HG03159 (cell line): Measurements from ENCODE around the gene SLC6A19.
"Not testable (repeated sequence)": the region's sequence is repeated elsewhere in the genome, so short reads cannot be mapped to it uniquely, and the experiment has no call there.

Source experiments
- ATAC-seq: cut with Tn5 transposase; IDR thresholded peaks from one replicate; pipeline ENCODE4 v1.9.1; 2021; ENCODE audit warnings: mild to moderate bottlenecking, moderate library complexity; ENCODE audit not compliant: unreplicated experiment

Gene SLC6A19

DNA sequence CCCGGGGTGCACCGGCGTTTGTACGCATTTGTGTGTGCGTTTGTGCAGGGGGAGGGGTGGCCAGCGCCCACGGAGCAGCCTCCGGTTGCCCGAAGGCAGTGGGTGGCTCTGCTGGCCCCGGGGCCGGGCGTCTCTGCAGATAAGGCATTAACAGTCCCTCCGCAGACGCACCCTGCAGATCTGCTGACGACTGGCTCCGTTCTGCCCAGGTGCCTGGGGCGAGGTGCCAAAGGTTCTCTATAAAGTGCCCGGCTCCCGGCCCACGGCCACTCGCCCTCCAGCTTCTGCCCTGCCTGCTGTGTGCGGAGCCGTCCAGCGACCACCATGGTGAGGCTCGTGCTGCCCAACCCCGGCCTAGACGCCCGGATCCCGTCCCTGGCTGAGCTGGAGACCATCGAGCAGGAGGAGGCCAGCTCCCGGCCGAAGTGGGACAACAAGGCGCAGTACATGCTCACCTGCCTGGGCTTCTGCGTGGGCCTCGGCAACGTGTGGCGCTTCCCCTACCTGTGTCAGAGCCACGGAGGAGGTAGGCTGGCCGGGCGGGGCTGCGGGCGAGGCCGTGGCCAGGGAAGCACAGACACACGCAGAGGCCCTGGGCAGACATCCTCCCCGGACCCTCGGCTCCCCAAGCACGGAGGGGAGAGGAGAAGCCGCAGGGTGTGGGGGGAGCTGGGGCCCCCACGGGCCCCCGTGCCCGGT, at the start of gene SLC6A19:
Gene SLC6A19 (plus strand): TSS at position 269 of the 699 bp plus-strand sequence. CDS start 56 bp downstream, at position 325.
- no peak for ATAC-seq

DNA sequence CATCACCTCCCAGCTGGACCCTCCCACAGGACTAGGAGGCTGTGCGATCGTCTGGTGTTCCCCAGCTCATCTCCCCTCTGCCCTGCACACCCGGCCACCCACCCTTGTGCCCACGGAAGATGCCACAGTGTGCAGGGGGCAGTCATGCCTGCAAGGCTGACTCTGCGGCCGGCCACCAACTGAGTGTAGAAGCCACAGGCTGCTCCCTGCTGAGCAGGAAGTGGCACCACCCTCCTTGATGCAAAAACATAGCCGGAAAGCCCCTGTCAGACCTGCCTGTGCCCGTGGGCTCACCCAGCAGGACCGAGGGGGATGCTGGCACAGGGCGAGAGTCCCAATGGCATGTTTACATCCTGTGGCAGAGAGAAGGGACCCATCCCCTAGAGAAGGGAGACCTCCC, 49.2 kb upstream of the SLC6A19 start:
- no peak for ATAC-seq

DNA sequence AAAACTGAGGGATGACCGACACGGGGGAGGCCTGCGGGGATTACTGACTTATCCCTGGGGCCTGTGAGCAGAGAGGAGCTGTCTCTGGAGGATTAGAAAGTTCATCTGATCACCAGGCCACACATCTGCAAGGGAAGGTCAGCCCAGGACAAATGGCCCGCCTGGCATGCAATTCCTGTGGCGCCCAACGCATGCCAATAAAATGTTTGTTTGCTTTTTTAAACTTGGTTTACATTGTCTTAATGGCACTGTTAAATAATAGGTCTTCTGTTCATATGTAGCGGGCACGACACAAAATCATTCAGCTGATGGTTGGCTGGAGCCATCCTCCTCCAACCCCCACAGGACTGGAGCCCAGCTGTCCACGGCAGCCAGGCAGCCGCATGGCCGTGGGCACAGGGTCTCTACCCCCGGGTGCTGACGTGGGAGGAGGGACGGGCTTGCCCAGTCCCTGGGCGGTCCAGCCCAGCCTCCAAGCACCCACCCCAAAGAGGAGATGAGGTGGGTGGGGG, 48.6 kb upstream of the SLC6A19 start:
- no peak for ATAC-seq

DNA sequence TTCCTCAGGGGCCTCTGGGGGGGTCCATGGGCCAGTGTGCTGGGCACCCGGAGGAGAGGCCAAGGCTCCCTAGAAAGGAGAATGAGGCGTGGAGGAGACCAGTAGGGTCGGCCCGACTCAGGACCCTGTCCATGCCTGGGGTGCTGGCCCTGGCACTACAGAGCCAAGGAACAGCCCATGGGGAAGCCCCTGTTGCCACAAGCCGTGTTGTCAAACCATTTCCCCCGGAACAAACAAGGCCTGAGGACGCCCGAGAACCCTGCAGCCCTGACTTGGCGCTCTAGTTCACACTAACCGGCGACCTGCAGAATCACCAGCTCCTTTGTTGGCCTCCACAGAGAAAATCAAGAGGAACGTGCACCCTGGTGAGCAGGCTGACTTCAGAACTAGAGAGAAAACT, 48.0 kb upstream of the SLC6A19 start:
- no peak for ATAC-seq

DNA sequence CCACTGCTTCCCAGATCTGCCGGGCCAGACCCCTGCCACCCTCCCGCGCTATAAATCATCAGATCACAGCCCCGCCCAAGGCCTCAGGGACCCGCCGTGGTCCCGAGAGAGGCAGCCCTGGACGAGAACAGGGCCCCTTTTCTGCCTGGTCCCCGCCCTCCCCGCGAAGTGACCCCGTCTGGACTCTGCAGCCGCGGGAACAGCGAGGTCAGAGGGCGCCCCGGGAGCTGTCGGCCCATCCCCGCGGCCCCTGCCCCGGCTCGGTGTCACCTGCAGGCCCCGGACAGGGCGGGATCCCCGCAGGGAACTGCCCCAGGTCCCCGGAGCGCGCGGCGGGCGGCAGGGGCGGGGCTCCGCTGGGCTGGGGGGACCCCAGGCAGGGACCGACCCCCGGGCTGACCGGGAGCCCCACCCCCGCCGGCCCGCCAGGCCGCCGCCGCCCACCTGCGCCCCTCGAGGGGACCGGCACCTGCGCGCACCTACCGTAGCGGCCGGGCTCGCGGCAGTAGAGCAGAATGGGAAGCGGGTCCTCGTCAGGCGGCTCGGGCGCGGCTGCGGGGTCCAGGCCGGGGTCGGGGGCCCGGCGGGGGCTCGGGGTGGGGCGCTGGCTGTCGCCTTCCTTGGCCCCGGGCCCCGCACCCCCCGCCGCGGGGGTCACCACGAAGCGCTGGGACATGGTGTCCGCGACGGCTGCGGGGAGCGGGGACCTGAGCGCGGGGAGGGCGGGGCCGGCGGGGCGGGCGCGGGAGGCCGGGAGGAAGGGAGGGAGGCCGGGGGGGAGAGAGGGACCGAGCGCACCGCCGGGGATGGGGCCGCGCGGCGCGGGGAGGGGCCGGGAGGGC, 46.0 kb upstream of the SLC6A19 start:
- ATAC-seq: no peak

DNA sequence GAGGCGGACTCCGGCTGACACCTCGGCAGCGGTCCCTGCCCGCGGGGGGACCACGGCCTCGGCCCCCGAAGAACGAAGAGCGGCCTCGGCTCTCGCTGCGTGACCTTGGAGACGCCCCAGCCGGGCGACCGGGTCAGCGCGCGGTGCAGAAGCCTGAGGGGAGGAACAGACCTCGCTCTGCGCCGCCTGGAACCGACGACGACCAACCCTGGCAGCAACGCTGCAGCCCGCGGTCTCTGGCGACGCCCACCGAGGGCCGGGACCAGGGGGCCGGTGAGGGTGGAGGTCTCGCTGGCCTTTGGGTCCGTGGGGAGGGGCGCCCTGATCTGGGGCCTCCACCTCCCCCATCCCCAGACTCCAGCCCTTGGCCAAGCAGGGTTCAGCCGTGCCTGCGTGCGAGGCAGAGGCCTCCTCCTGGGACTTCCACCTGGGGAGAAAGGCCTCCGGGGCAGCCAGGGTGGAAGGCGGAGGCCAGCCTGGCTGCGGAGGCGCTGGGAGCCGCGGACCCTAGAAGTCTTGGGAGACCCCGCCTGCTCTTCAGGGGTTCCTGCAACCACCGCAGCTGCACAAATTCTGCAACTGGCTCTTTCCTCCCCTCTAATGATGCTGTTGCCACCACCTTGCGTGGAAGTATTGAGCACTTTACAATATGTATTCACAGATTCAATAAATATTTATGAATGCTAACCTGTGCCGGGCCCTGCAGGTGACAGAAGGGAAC, 45.2 kb upstream of the SLC6A19 start:
- ATAC-seq: no peak

DNA sequence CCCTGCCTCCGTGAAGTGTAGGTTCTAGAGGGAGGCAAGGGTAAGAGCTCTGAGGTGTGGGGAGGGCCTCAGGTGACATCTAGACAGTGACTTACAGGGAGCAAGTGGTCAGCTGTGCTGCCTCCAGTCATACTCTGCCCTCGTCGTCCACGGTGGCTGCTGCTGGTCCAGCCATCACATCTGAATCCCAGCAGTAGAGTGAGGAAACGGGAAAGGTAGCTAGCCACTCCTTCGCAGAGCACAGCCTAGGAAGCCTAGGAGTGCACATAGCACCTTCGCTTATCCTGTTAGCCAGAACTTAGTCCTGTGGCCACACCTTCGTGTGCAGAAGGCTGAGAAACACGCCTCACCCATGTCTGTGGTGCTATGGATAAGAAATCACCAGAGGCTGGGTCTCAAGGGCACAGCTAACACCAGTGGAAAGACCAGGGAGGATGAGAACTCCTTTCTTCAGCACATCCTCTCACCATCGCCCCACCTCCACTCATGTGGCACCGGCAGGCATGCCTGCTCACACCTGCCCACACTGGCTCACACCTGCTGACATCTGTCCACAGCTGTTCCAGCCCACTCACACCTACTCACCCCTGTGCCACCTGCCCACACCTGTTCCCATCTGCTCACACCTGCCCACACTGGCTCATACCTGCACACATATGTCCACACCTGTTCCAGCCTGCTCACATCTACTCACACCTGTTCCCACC, 44.5 kb upstream of the SLC6A19 start:
- no peak for ATAC-seq

DNA sequence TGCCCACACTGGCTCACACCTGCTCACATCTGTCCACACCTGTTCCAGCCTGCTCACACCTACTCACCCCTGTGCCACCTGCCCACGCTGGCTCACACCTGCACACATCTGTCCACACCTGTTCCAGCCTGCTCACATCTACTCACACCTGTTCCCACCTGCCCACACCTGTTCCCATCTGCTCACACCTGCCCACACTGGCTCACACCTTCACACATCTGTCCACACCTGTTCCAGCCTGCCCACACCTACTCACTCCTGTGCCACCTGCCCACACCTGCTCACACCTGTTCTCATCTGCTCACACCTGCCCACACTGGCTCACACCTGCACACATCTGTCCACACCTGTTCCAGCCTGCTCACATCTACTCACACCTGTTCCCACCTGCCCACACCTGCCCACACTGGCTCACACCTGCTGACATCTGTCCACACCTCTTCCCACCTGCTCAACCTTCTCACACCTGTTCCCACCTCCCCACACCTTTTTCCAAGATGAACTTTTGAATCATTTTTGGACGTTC, 43.9 kb upstream of the SLC6A19 start:
- ATAC-seq: not testable (repeated sequence)

DNA sequence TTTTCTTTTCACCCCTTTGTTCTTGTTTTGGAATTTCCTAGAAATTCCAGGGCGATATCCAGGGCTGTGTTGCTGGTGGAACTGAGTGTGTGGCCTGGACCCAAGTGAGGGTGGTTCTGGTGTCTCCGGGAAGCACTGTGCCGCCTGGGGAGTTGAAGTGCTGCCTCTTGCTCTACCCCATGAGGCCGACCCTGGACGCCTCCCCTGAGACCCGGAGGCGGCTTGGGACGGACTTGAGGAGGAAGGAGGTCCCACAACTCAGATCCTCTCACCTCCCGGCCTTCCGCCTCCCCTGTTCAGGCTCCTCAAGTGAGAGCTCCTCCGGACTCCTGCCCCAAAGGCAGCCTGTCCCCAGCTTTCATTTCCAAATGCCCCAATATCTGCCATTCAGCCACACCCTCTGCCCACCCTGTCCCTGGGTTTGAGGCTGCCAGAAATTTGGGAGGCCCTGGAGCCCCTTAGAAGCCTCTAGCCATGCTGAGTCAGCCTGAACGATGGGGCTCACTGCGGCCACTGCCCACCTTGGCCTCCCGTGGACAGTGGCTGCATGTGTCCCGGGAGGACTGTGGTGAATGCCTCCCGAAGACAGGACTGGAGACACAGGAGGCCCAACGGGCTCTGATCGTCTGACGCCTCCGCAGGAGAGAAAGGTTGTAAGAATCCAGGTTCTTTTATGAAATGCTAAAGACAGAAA, 42.6 kb upstream of the SLC6A19 start:
- no peak for ATAC-seq

DNA sequence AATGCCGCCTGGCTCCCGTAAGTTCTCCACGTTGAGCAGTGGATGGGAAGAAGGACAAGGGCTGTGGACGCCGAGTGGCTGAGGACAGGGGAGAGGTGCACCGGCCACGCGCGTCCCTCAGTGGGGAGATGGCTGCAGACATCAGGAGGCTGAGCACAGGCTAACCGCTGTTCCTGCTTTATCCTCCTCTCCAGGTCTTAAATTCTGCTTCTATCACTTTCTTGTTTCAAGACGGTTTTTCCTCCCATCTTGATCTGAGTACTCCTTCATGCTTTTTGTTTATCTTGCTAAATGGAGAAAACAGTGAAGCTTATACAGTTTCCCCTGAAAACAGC, 42.1 kb upstream of the SLC6A19 start:
- no peak for ATAC-seq

DNA sequence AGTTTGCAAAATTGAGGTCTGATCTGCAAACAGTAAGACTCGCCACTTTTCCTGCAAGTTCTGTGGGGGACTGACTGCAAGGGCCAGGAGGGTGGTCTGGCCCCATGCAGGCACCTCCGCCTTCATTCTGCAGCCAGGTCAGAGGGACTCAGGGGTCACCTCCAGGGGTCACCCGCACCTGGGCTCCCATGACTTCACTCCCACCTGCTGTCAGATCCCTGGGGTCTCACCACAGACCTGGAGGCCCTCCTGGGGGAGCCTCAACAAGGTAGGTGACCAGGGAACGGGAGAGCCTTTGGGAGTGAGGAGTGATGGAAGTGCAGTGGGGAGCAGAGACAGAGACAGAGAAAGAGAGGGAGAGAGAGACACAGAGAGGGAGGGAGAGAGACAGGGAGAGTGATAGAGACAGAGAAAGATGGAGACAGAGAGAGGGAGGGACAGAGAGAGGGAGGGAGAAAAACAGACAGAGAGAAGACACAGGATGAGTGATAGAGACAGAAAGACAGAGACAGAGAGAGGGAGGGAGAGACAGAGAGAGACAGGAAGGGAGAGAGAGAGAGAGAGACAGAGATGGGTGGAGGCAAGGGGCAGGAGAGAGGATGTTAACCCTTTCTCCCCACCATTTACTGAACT, 41.5 kb upstream of the SLC6A19 start:
- no peak for ATAC-seq

DNA sequence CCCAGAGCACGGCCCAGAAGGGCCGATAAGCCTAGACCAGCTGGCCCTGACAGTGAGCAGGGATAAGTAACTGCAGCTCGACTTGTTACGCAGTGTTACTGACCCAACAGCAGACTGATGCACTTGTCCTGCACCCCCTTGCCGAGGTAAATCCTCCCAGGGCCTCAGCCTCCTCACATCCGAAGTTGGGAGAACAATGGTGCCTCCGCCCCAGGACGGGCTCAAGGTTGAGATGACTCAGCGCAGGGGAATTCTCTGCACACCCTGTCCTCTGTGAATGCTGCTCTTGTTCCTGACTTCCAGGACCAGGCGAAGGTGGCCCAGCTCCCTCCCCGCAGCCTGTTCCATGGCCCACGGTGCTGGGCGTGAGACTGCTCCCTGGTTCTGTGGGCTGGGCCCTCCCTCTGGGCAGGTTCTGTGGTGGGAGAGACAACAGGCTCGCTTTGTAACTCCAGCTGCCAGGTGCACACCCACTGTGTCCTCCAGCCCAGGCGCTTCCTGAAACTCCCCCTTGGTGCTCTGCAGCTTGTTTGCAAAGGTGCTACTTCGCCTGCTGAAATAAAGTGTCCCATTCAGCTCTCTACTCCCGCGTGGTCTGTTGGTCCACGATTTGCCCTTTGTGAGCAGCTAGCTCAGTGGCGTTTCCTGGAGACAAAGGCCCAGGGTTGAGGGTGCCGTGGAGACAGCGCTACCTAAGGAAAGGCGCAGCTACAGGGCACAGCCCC, 40.1 kb upstream of the SLC6A19 start:
- no peak for ATAC-seq

DNA sequence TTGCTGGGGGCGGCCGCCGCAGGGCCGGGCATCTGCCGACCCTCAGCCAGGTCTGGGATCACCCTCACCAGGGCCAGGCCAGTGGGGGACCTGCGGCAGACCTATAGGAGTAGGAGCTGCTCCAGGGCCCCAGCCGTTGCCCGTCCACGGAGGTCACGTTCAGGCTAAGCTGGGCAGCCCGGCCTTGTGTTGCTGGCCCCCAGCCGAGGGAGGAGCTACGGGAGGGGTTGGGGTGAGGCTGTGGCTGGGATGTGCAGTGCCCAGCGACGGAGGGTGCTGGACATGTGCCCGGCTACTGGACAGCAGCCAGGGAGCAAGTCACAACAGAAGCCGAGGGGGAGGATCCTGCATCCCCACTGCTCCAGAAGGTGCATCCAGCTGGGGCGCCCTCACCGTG, 39.6 kb upstream of the SLC6A19 start:
- ATAC-seq: no peak

DNA sequence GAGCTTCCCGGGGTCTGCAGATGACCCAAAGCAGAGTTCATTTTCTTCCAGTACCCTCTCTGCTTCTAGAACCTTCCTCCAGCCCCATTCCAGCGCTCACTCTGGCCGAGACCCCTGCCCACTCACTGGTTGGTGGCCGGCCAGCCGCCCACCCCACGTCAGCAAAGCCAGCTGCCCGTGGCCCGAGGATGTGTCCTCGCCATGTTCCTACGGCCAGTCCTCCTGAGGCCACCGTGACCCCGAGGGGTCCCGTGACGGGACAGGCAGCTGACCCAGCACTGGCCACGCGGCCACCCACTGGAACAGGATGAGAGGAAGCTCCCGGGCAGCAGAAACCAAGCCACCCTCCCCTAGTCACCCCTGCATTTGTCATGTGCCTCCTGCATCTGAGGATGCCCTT, 39.1 kb upstream of the SLC6A19 start:
- no peak for ATAC-seq

DNA sequence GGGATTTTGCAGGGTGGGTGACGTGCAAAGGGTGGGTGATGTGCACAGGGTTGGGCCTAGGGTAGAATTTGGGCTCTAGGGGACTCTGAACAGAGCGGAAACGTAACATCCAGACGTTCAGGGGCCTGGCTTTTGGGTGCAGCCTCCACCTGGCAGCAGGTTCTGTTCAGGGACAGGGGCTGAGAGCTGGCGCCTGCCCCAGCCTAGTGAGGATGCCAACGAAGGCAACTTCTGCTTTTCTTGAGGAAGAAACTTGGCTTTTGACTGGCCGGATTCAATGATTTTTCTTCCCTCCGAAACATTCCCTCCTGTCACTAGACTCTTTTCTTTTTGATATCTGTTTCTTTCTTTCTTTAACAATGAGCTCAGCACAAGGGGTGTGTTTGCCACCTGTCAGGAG, 38.6 kb upstream of the SLC6A19 start:
- ATAC-seq: no peak

DNA sequence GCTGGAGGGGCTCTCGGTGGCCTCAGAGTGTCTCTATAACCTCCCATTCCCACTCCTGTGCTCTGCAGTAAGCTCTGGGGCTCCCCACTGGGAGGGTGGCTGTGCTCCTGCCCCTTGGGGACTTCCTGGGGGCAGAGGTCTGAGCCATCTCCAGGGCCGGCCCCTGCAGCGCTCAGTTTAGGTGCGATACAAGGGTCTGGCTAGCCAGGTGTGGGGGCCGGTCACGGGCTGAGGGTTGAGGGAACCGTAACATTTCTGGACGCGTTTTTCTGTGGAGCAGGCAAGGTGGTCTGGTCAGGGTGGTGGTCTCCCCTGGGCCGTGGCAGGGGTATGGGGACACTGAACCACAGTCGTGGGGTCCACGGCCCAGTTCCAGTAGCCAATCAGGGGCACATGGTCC, 38.0 kb upstream of the SLC6A19 start:
- no peak for ATAC-seq

DNA sequence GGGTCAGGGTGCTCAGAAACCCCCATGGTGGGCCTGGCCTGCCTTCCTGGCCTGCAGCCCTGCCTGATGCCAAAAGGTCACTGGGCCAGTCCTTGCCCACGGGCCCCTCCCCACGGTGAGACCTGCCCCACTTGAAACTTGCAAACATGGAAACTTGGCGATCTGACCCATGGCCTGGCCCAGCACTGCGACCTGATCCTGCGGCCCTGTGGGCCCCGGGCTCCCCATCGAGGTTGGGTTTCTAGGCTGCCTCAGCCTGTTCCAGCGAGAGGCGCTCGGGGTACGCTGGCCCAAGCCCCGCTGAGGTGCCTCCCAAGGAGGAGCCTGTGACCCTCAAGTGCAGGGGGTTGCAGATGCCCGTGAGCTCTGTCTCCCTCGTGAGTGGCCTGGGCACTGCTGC, 37.5 kb upstream of the SLC6A19 start:
- no peak for ATAC-seq

DNA sequence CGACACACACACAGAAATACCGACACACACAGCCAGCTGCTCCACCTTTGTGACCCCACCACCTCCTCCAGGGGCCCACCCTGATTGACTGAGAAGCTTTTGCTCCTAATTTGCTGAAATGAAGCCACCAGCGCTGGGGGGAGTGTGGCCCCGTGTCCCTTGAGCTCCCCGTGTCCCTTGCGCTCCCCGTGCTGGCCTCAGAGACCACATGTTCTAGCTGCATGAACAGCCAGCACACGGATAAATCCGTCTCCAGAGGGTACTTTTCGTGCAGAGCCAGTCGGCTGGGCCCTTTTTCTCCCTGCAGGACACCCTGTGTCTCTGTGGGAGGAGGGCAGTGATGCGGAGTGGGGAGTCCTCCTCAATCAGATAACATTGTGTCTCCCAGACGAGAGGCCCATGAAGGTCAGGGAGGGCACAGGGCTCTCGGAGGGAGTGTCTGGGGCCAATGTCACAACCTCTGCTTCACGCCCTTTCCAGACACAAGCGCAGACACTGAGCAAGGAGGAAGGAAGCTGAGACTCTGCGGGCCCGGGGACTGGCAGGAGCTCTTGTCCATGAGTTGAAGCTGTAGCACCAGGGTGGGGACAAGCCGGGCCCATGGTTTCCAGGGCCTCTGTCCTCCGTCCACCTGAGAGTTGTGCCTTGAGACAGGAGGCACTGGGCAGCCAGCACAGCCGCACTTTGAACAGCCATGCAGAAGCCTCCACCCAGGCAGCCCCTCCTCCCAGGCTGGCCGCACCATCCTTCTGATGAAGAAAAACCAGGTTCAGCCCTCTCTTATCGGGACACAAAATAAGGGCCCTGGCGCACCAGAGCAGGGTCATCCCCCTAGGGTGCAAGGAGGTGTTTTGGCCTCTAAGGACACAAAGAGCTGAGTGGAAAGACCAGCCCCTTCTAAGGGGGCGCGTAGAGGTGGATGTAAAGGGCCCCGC, 36.4 kb upstream of the SLC6A19 start:
- ATAC-seq: no peak
